HepG2 (cell line): ENCODE data around the gene ARMC2. TPM values are rescaled to one million over a fixed set of nuclear protein-coding genes. Genes with fewer than 3 reads are reported as not detected.

Experiments
- ATAC-seq: fragments of 200-7000 bp; cut with Tn5 transposase; 3 replicates; pipeline ENCODE4 v1.9.1; 2020; ENCODE audit warnings: mild to moderate bottlenecking, moderate library complexity
- BruUV-seq: library from RNA; stranded (reverse); fragments of 400-500 nt; replicated peaks from 2 replicates; lab custom pipeline; 2021; lab: Mats Ljungman, UMichigan
- CTCF ChIA-PET: fragments of 300-600 bp; formaldehyde crosslinking; extraction: SDS; loops from one replicate; lab custom pipeline; 2021; ENCODE audit warnings: low total read pairs, inconsistent platforms, low intra/inter-chr PET ratio; lab: Yijun Ruan, JAX
- POLR2A ChIA-PET: fragments of 350-600 bp; sonication (Branson Sonifier 250); formaldehyde crosslinking; loops from one replicate; lab custom pipeline; 2020; ENCODE audit warnings: antibody characterized with exemption, inconsistent platforms; lab: Yijun Ruan, JAX
- DNase-seq: peaks from one replicate; pipeline ENCODE4 v3.0.0-alpha.2; 2015; ENCODE audit warnings: low spot score
- FAIRE-seq: peaks from 3 replicates; lab custom pipeline; 2011; peaks lifted over from hg19 to GRCh38; lab: Jason Lieb, UNC
- H2AFZ ChIP-seq: one replicate; pipeline ENCODE4 v1.6.1; 2011; ENCODE audit warnings: low read length, inconsistent platforms
- H3K27ac ChIP-seq: fragments of 300-600 bp; 3 replicates; pipeline ENCODE4 v1.8.0; 2011; ENCODE audit warnings: mixed run types, mild to moderate bottlenecking, mixed read lengths, low read length, inconsistent platforms; ENCODE audit not compliant: insufficient read depth; ENCODE audit errors: extremely low read length
- H3K27me3 ChIP-seq, 2 experiments: fragments of 200-600 bp in 1 of 2; 2 replicates in 1 of 2; 3 replicates in 1 of 2; pipeline versions ENCODE4 v1.6.0 to v1.8.0; 2011; ENCODE audit warnings: low read length in 2 of 2, mild to moderate bottlenecking in 2 of 2, moderate library complexity in 2 of 2, inconsistent platforms in 1 of 2; ENCODE audit not compliant: insufficient read depth in 2 of 2, control insufficient read depth in 1 of 2
- H3K36me3 ChIP-seq, 2 experiments: fragments of 200-600 bp in 1 of 2; replicated peaks in 1 of 2; 2 replicates in 1 of 2; 3 replicates in 1 of 2; pipeline versions ENCODE4 v1.5.1 to v1.8.0; 2011; ENCODE audit warnings: low read length in 2 of 2, inconsistent platforms in 1 of 2; ENCODE audit not compliant: insufficient read depth in 2 of 2, control insufficient read depth in 1 of 2
- H3K4me1 ChIP-seq: 2 replicates; pipeline ENCODE4 v1.5.1; 2012; ENCODE audit warnings: low read length, inconsistent platforms; ENCODE audit not compliant: insufficient read depth
- H3K4me2 ChIP-seq: 2 replicates; pipeline ENCODE4 v1.6.0; 2011; ENCODE audit warnings: low read depth, low read length, inconsistent platforms
- H3K4me3 ChIP-seq, 3 experiments: fragments of 200-600 bp in 1 of 3; sonication (generic), shearing (Covaris generic) in 1 of 3; replicated peaks in 1 of 3; 2 replicates each; pipeline ENCODE4 v1.5.1; 2011 to 2016; ENCODE audit warnings: low read length in 3 of 3, inconsistent platforms in 2 of 3, low read depth in 2 of 3, mild to moderate bottlenecking in 2 of 3, control low read depth in 1 of 3, mixed read lengths in 1 of 3; ENCODE audit not compliant: insufficient read depth in 1 of 3
- H3K79me2 ChIP-seq: one replicate; pipeline ENCODE4 v1.6.1; 2011; ENCODE audit warnings: low read length, inconsistent platforms; ENCODE audit not compliant: insufficient read depth
- H3K9ac ChIP-seq: 2 replicates; pipeline ENCODE4 v1.6.0; 2011; ENCODE audit warnings: mild to moderate bottlenecking, low read depth, low read length, inconsistent platforms; ENCODE audit not compliant: insufficient read depth
- H3K9me3 ChIP-seq: 2 replicates; pipeline ENCODE4 v1.5.1; 2012; ENCODE audit warnings: mild to moderate bottlenecking, low read length
- H4K20me1 ChIP-seq: 2 replicates; pipeline ENCODE4 v1.6.0; 2011; ENCODE audit warnings: inconsistent platforms, mild to moderate bottlenecking, low read length, moderate library complexity; ENCODE audit not compliant: insufficient read depth
- ATF1 ChIP-seq: IDR thresholded peaks from 2 replicates; pipeline ENCODE4 v1.6.1; 2016; ENCODE audit warnings: mild to moderate bottlenecking, control low read depth
- EZH2 ChIP-seq: conservative IDR thresholded peaks from 2 replicates; pipeline ENCODE4 v1.6.1; 2012; ENCODE audit warnings: mild to moderate bottlenecking, low read depth, low read length, moderate library complexity
- HNRNPUL1 ChIP-seq: fragments of 200-400 bp; formaldehyde crosslinking; IDR thresholded peaks from 2 replicates; pipeline ENCODE4 v1.6.1; 2017; ENCODE audit warnings: low read depth, mild to moderate bottlenecking, low read length, moderate library complexity
- MEIS2 ChIP-seq: sonication (generic); formaldehyde crosslinking; IDR thresholded peaks from 2 replicates; pipeline ENCODE4 v1.9.0; 2021; ENCODE audit warnings: mild to moderate bottlenecking, missing genetic modification reagents
- ZNF44 ChIP-seq: sonication (generic); formaldehyde crosslinking; IDR thresholded peaks from 2 replicates; pipeline ENCODE4 v1.5.1; 2020; ENCODE audit warnings: mild to moderate bottlenecking, missing genetic modification reagents
- ZNF484 ChIP-seq: sonication (generic); formaldehyde crosslinking; IDR thresholded peaks from 2 replicates; pipeline ENCODE4 v1.5.1; 2020; ENCODE audit warnings: mild to moderate bottlenecking, low read depth, missing genetic modification reagents, borderline replicate concordance
- ZNF816 ChIP-seq: sonication (generic); formaldehyde crosslinking; IDR thresholded peaks from 2 replicates; pipeline ENCODE4 v1.8.0; 2022; ENCODE audit warnings: missing genetic modification reagents, mild to moderate bottlenecking, borderline replicate concordance
- ZSCAN22 ChIP-seq: sonication (generic); formaldehyde crosslinking; IDR thresholded peaks from 2 replicates; pipeline ENCODE4 v1.4.0; 2020; ENCODE audit warnings: mild to moderate bottlenecking, missing genetic modification reagents
- ZSCAN9 ChIP-seq: IDR thresholded peaks from 2 replicates; pipeline ENCODE4 v1.6.1; 2016; ENCODE audit warnings: borderline replicate concordance
- in situ Hi-C: cut with HindIII; loops from 2 replicates; pipeline ENCODE4 v1.10.0; 2017; ENCODE audit warnings: low pct_unique_long_range_greater_than_20kb; ENCODE audit not compliant: extremely low pct_ligation_motif_present
- intact Hi-C: fragments of 100-400 bp; cut with micrococcal nuclease; formaldehyde crosslinking; loops from one replicate; pipeline ENCODE4 v1.10.0; 2022; ENCODE audit not compliant: unreplicated experiment
- polyA plus RNA-seq, 8 experiments: library from polyadenylated mRNA; depleted of rRNA in 3 of 8; stranded (reverse) in 7 of 8; unstranded in 1 of 8; fragments of >200 nt; fragmentation: Illumina TruSeq in 4 of 8; extraction: Trizol in 4 of 8; gene quantifications; 2 replicates each; pipeline versions ENCODE4 v1.2.1 to v1.2.3, GENCODE V29; 2011 to 2016; ENCODE audit warnings: low read depth in 4 of 8, missing spikeins in 1 of 8, mixed read lengths in 1 of 8; ENCODE audit not compliant: insufficient read depth in 1 of 8
- total RNA-seq, 5 experiments: library from RNA; depleted of rRNA; stranded (reverse); fragments of >200 nt; fragmentation: Illumina TruSeq; extraction: Trizol; gene quantifications; 2 replicates each; pipeline ENCODE4 v1.2.3, GENCODE V29; 2016; ENCODE audit warnings: low read depth in 1 of 5
- TF ChIP-seq, protein P1 (sequence below): sonication (generic); formaldehyde crosslinking; IDR thresholded peaks from 2 replicates; pipeline ENCODE4 v1.8.1; 2023; ENCODE audit warnings: missing genetic modification reagents, inconsistent platforms, borderline replicate concordance
- TF ChIP-seq, protein P2 (sequence below): sonication (generic); formaldehyde crosslinking; IDR thresholded peaks from 2 replicates; pipeline ENCODE4 v1.5.0; 2020; ENCODE audit warnings: mild to moderate bottlenecking, missing genetic modification reagents
- TF ChIP-seq, protein P3 (sequence below): sonication (generic); formaldehyde crosslinking; IDR thresholded peaks from 2 replicates; pipeline ENCODE4 v1.4.0; 2020; ENCODE audit warnings: low read depth, mild to moderate bottlenecking, missing genetic modification reagents
- TF ChIP-seq, protein P4 (sequence below): sonication (generic); formaldehyde crosslinking; conservative IDR thresholded peaks from 2 replicates; pipeline ENCODE4 v1.5.0; 2020; ENCODE audit warnings: missing genetic modification reagents
- TF ChIP-seq, protein P5 (sequence below): sonication (generic); formaldehyde crosslinking; IDR thresholded peaks from 2 replicates; pipeline ENCODE4 v1.4.0; 2020; ENCODE audit warnings: missing genetic modification reagents, mild to moderate bottlenecking, borderline replicate concordance

Gene ARMC2
- total and polyA plus RNA-seq, 2 of the 13 experiments (the other 11 are each of a cell fraction or from before 2014, with no cell fraction given): 1.4 to 3.2 TPM

DNA sequence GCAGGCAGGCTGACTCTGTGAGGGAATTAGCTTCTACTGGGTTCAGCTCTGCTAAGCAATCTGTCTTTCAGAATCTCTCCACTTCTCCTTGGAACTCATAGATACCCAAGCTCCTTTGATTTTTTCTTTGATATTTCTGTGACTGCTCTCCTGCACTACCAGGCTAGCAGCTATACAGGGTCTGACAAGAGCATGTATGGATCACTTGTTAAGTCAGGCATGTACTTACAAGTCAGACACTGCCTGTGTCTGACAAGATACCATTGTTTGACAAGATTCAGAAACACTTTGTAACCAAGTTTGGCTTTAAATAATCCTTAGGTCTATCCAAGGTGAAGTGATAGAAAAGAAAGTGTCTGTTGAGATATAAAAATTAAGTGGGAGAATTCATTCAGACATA lies 167.0 kb downstream of the ARMC2 start:
- Histone ChIP-seq H3K4me2 (no peak overlapping the region), H3K9ac (no peak overlapping the region), H3K36me3 (no peaks in the 10 kb centered on the region), H3K79me2 (peaks cover 2% of the 10 kb centered on the region), H2AFZ (no peak overlapping the region), H3K4me3 (no peak overlapping the region), H3K27ac (no peak overlapping the region), H3K9me3 (no peaks in the 10 kb centered on the region), H3K4me1 (peaks cover 22% of the 10 kb centered on the region), H3K27me3 (no peaks in the 10 kb centered on the region; a peak in 1 of 5 replicates), H4K20me1 (no peaks in the 10 kb centered on the region)
- no peak for TF ChIP-seq MEIS2 (CRISPR knock-in tag)
- TF ChIP-seq, protein P1, sequence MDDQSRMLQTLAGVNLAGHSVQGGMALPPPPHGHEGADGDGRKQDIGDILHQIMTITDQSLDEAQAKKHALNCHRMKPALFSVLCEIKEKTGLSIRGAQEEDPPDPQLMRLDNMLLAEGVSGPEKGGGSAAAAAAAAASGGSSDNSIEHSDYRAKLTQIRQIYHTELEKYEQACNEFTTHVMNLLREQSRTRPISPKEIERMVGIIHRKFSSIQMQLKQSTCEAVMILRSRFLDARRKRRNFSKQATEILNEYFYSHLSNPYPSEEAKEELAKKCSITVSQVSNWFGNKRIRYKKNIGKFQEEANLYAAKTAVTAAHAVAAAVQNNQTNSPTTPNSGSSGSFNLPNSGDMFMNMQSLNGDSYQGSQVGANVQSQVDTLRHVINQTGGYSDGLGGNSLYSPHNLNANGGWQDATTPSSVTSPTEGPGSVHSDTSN (CRISPR knock-in tag): no peak
- TF ChIP-seq, protein P2, sequence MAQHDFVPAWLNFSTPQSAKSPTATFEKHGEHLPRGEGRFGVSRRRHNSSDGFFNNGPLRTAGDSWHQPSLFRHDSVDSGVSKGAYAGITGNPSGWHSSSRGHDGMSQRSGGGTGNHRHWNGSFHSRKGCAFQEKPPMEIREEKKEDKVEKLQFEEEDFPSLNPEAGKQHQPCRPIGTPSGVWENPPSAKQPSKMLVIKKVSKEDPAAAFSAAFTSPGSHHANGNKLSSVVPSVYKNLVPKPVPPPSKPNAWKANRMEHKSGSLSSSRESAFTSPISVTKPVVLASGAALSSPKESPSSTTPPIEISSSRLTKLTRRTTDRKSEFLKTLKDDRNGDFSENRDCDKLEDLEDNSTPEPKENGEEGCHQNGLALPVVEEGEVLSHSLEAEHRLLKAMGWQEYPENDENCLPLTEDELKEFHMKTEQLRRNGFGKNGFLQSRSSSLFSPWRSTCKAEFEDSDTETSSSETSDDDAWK (CRISPR knock-in tag): no peak
- no peak for TF ChIP-seq ATF1 (CRISPR knock-in tag)
- no peak for TF ChIP-seq ZSCAN22 (CRISPR knock-in tag)
- TF ChIP-seq EZH2: no peak
- no peak for TF ChIP-seq ZSCAN9 (CRISPR knock-in tag)
- no peak for TF ChIP-seq HNRNPUL1
- TF ChIP-seq ZNF484 (CRISPR knock-in tag): no peak
- TF ChIP-seq ZNF816 (CRISPR knock-in tag): no peak
- TF ChIP-seq, protein P3, sequence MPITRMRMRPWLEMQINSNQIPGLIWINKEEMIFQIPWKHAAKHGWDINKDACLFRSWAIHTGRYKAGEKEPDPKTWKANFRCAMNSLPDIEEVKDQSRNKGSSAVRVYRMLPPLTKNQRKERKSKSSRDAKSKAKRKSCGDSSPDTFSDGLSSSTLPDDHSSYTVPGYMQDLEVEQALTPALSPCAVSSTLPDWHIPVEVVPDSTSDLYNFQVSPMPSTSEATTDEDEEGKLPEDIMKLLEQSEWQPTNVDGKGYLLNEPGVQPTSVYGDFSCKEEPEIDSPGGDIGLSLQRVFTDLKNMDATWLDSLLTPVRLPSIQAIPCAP (CRISPR knock-in tag): no peak
- TF ChIP-seq ZNF44: no peak
- TF ChIP-seq, protein P4, sequence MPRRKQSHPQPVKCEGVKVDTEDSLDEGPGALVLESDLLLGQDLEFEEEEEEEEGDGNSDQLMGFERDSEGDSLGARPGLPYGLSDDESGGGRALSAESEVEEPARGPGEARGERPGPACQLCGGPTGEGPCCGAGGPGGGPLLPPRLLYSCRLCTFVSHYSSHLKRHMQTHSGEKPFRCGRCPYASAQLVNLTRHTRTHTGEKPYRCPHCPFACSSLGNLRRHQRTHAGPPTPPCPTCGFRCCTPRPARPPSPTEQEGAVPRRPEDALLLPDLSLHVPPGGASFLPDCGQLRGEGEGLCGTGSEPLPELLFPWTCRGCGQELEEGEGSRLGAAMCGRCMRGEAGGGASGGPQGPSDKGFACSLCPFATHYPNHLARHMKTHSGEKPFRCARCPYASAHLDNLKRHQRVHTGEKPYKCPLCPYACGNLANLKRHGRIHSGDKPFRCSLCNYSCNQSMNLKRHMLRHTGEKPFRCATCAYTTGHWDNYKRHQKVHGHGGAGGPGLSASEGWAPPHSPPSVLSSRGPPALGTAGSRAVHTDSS (CRISPR knock-in tag): no peak
- TF ChIP-seq, protein P5, sequence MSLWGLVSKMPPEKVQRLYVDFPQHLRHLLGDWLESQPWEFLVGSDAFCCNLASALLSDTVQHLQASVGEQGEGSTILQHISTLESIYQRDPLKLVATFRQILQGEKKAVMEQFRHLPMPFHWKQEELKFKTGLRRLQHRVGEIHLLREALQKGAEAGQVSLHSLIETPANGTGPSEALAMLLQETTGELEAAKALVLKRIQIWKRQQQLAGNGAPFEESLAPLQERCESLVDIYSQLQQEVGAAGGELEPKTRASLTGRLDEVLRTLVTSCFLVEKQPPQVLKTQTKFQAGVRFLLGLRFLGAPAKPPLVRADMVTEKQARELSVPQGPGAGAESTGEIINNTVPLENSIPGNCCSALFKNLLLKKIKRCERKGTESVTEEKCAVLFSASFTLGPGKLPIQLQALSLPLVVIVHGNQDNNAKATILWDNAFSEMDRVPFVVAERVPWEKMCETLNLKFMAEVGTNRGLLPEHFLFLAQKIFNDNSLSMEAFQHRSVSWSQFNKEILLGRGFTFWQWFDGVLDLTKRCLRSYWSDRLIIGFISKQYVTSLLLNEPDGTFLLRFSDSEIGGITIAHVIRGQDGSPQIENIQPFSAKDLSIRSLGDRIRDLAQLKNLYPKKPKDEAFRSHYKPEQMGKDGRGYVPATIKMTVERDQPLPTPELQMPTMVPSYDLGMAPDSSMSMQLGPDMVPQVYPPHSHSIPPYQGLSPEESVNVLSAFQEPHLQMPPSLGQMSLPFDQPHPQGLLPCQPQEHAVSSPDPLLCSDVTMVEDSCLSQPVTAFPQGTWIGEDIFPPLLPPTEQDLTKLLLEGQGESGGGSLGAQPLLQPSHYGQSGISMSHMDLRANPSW (CRISPR knock-in tag): no peak
- in situ Hi-C loops: no loop called here
- POLR2A ChIA-PET: no interaction called here
- ATAC-seq: no peak
- intact Hi-C loops: no loop called here
- BruUV-seq: no TSS peak
- no peak for DNase-seq
- no peak for FAIRE-seq
- CTCF ChIA-PET: no interaction called here
